Upper lobe of left lung (tissue), 4 donors: ENCODE measurements around the gene SDHA.

ENCODE experiments used
- CTCF ChIP-seq, 6 experiments: fragments of 450-650 bp in 4 of 6; fragments of 200-600 bp in 2 of 6; sonication (generic) in 2 of 6; IDR thresholded peaks; one replicate each; pipeline ENCODE4 v1.5.1; 2016 to 2019; ENCODE audit warnings: antibody characterized with exemption in 6 of 6
- EP300 ChIP-seq, 4 donors: sonication (generic); formaldehyde crosslinking; IDR thresholded peaks; one replicate each; pipeline ENCODE4 v1.5.1; 2017; ENCODE audit warnings: antibody characterized with exemption in 4 of 4, control low read depth in 2 of 4
- POLR2A ChIP-seq, 4 donors: fragments of 450-650 bp; IDR thresholded peaks; one replicate each; pipeline ENCODE4 v1.5.1; 2016 to 2017; ENCODE audit warnings: antibody characterized with exemption in 4 of 4, mild to moderate bottlenecking in 2 of 4

GRCh38 chr5:223791-224190, 5.7 kb downstream of the SDHA start:
- TF ChIP-seq CTCF (IDR thresholded peaks at IDR 0.05) (no peak), EP300 (IDR thresholded peaks at IDR 0.05) (no peak), POLR2A (IDR thresholded peaks at IDR 0.05) (no peak)
